Measurements from ENCODE around the gene TCF12.
"Not testable (repeated sequence)": the region's sequence is repeated elsewhere in the genome, so short reads cannot be mapped to it uniquely, and the experiment has no call there.

Gene TCF12

DNA sequence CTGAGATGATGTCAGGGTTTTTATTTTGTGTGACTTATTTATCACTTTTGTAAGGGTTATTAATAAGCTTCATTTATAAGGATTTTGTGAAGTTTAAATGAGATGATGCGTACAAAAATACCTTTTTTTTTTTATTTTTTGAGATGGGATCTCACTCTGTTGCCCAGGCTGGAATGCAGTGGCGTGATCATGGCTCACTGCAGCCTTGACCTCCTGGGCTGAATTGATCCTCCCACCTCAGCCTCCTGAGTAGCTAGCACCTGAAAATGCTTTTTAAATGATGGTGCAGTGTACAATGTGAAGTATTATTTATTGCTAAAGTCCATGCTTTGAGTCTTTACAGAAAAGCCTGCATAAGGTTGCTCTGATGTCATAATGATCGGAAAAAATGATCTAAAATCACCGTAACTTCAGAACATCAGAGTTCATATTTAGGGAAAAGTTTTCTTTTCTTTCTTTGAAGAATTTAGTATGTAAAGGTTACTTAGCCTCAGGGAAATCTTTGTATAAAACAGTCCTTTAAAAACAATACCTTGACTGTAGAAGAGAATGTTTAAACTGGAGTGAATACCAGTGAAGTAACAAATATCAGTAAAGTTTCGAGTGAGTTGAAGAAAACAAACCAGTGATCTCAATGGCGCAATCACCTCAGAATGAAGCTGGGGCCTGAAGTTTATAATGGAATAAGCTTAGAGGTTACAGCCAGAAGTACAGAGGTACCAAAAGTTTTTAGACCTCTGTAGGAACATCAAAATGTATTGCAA lies 29.7 kb downstream of the TCF12 start:
- no peak for DNase-seq (ENCODE audit: low spot score)

DNA sequence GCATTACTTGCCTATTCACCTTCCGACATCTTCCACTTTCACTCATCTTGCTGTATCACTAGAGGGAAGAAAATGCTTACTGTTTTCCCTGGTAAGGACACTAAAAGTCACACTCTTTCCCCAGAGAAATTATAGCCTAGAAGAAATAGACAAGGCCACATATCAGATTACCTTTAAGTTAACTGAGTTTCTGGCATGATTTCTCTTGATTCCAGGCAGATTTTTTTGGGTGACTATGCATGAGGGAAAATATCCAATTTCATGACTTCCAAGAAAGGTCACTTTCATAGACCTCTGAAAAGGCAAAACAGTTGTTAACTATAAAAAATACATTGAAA lies 30.3 kb downstream of the TCF12 start:
- no peak for DNase-seq (ENCODE audit: low spot score)

DNA sequence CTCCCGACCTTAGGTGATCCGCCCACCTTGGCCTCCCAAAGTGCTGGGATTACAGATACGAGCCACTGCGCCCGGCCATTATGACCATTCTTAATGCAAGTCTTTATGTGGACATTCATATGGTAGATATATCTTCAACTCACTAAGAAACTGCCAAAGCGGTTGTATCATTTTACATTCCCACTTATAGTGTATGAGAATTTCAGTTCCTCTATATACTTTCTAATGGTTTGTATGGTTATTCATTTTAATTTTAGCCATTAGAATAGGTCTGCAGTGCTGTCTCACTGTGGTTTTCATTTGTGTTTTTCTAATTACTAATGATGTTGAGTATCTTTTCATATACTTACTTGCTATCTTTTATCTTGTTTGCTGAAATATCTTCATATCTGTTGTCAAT lies 32.5 kb downstream of the TCF12 start:
- no peak for DNase-seq (ENCODE audit: low spot score)

DNA sequence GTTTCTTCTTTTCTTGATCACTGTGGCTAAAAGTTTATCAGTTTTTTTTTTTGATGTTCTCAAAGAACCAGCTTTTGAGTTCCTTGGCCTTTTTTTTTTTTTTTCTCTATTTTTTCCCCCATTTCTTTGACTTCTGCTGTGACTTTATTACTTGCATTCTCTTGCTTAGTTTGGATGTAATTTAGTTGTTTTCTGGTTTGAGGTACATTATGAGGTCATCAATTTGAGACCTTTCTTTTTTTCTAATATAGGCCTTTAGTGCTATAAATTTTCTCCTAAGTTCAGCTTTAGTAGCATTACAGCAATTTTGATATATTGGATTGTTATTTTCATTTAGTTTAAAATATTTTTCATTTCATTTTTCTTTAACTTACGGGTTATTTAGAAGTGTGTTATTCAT lies 35.3 kb downstream of the TCF12 start:
- DNase-seq (ENCODE audit: low spot score): no peak

DNA sequence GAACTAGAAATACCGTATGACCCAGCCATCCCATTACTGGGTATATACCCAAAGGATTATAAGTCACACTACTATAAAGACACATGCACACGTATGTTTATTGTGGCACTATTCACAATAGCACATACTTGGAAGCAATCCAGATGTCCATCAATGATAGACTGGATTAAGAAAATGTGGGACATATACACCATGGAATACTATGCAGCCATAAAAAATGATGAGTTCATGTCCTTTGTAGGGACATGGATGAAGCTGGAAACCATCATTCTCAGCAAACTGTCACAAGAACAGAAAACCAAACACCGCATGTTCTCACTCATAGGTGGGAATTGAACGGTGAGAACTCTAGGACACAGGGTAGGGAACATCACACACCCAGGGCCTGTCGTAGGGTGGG lies 36.6 kb downstream of the TCF12 start:
- not testable (repeated sequence) for DNase-seq (ENCODE audit: low spot score)

DNA sequence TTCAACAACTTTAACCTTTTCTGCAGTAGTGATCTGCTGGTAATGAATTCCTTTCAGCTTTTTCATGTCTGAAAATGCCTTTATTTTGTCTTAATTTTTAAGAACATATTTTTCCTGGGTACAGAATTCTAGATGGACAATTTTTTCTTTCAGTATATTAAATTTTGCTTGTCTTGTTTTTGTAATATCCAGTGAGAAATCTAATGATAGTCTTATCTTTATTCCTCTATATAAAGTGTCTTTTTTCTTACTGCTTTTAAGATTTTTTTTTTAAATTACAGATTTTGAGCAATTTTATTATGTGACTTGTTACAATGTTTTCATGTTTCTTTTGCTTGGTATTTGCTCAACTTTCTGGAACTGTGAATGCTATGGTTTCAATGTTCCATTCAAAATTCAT lies 38.1 kb downstream of the TCF12 start:
- DNase-seq (ENCODE audit: low spot score): no peak

DNA sequence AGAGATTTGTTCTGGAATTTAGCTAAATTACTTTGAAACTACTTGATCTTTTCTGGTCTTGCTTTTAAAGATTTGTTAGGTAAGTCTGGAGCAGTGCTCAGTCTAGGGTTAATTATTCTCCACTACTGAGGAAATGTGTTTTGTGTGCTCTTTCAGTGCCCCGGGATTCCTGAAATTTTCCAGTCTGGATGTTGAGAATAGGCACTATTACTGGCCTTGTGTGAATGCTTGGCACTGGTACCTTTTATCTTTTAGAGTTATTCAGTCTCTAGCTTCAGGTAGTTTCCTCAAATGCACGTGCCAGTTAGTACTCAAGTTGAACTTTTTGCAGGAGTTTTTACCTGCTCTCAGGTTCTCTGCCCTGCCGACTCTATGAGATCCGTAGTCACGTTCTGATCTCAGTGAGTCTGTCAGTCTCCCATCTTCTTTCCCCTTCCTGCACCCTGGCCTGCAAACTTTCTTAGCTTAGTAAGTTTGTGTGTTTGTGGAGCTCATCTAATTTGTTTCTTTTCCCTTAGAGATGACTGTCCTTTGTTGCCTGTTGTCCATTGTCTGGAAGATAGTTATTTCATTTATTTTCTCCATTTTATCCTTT lies 39.5 kb downstream of the TCF12 start:
- DNase-seq (ENCODE audit: low spot score): no peak

DNA sequence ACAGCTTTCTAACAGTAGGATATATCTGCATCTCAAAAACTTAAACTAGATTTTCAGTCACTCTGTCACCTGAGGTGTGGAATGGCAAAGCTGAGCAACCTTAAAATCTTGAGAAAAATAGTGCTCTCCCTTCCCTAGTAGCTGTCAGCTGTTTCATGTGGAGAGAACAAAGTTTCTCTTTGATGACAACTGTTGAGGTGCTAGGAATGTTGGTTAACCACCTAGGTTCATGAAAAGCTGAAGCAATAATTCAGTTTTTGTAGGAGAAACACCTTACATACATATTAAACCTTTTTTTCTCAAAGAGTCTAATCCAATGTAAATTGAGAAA lies 40.8 kb downstream of the TCF12 start:
- no peak for DNase-seq (ENCODE audit: low spot score)

DNA sequence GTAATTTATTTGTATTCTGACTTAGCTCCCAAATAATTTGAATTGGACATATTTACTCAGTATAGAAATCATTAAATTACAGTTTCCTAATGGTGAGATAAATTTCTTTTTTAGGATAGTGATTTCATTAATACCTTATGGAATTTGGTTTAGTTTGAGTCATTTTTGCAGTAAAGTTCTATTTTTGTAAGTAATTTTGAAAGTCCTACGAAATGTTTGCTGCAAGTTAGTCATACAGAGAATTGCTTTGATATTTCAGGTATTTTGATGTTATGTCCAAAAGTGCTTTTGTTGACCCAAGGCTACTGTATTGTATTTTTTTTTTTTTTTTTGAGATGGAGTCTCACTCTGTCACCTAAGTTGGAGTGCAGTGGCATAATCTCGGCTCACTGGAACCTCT lies 41.7 kb downstream of the TCF12 start:
- DNase-seq (ENCODE audit: low spot score): no peak

DNA sequence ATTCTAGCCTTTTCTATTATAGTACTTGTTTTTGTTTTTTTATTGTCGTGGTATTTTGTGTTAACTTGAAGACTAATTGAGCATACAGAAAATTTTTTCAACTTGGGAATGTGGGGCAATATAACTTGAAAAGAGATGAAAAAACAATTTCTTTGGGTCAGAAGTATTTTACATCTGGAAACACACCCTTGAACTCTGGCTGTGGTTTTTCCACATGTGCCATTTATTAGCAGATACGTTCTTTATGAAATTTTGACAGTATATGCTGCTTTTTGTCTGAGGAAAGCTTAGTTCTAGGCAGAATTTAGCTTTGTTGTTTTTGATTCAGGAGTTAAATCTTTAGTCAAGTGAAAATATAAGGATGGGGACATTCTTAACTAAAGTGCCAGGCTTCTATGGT lies 44.7 kb downstream of the TCF12 start:
- no peak for DNase-seq (ENCODE audit: low spot score)

DNA sequence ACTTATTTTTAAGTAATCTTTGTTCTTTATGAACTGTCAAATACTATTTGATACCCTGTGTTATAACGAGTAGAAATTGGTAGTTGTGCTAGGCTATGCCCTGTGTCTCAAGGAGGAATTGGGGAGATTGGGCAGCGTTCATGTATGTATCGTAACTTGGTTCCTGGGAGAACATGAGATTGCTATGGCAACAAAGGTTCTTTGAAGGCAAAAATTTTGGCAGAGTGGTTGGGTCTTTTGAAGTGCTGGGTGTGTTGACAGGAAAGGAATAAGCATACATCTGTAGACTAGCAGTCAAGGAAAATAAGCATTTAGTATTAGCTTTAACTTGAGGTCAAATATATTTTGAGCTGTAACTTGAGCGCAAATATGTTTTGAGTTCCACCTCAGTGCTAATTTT lies 45.3 kb downstream of the TCF12 start:
- peak; percentile 26 for DNase-seq (ENCODE audit: low spot score)

DNA sequence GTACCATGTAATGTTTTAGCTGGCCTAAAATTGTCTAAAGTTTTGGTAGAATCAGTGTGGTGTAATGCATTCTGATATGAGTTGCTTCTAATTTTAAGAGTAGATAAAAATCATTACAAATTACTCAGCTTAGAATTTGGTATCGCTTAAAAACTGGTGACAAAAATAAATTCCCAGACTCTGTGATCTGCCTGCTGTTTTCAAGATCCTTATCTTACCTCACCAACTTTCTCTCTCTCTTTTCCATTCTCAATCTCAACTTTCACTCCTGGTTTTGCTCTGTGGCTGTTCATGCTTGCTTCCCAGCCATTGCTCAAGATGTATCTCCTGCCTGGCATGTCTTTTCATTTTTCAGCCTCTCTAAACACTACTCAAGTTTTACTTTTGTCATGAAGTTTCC lies 45.7 kb downstream of the TCF12 start:
- no peak for DNase-seq (ENCODE audit: low spot score)

DNA sequence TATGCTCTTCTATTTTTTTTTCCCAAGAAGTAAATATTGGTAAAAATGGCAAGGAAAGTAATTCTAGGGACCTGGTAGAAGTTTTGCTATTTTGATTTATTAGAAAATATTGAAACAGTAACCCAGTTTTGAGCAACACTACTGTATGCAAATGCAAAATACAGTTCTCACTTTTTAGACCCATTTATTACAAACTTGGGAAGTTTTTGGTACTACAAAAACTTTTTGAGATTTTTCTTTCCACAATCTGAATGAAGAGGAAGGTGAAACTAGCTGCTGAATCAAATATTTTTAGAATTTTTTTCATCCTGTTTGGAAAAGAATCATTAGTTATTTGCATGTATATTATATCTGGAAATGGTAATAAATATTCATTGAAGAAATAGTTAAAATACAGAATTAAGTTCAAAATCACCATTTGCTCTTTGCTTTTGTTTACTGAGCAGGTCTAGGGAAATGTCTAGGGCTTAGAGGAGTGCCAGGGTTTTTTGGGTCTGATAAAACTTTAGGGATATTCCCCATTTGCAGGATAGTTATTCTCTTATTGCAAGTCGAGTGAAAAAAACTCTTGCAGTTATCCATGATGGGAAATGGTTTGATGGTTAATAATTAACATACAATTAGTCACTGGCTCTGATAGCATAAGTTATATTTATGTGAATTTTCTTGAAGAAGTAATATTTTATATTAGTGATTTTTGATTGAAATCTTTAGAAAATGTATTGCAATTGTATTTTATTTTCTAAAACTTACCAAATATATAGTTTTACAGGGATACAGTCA lies 47.0 kb downstream of the TCF12 start:
- DNase-seq (ENCODE audit: low spot score): no peak

DNA sequence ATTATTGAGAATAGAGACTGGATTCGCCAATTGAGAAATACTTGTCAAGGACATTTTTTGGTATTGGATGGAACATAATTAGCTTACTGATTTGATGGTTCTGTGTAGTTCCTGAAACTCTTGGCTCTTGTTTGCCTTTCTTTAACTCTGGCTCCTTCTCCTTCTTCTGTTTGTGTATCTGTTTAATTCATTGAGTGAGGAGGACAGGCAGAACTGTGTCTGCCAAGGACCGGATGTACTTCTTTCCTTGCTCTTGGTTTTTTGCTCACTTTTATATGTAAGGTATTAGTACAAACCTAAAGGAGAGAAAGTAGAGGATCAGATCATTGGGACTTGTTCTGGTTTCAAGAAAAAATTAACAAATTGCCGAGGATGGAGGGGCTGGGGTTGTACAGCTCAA lies 48.9 kb downstream of the TCF12 start:
- DNase-seq (ENCODE audit: low spot score): no peak

DNA sequence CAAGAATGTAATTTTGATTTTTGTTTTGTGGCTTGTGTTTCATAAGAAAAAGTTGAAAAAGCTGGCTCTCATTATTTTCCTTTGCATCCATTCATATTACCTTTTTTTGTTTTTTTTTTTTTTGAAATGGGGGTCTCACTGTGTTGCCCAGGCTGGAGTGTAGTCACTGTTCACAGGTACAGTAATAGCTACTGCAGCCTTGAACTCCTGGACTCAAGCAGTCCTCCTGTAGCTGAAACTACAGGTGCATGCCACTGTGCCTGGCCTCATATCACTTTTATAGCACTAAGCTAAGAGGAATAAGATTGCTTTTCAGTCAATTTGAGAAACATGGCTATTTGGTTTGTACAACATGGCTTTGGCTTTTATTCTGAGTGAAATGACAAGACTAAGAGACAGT lies 49.8 kb downstream of the TCF12 start:
- DNase-seq (ENCODE audit: low spot score): no peak

DNA sequence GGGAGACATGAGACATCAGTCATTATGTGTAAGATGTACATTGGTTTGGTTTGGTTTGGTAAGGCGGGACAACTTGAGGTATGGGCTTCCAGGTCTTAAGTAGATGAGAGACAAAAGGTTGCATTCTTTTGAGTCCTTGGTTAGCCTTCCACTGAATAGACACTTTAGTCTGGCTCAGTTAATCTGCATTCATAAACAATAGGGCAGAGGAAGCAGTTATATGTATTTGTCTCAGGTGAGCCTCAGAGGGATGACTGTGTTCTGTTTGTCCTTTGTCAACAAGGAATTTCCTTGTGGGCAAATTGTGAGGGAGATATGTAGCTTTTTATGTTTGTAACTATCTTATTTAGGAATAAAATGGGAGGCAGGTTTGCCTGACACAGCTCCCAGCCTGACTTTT lies 50.4 kb downstream of the TCF12 start:
- no peak for DNase-seq (ENCODE audit: low spot score)

DNA sequence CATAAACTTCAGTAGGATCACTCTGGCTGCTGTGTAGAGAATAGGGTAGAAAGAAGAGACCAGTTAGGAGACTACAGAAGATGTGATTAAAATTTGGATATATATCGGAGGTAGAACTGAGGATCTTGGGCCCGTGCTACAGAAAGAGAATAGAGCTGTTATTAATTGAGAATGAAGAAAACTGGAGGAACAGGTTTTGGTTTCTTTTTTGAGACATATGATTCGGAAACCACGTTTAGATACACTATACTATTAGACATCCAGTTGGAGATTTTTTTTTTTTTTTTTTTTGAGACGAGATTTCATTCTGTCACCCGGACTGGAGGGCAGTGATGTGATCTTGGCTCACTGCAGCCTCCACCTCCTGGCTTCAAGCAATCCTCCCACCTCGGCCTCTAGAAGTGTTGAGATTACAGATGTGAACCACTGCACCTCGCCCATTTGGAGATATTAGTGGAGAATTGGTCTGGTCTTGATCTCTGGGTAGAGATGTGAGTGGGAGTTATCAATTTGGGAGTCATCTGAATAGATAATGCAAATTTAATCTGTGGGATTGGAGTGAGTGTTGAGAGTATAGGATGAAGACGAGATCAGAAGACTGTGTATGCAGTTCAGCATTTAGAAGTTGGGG lies 50.9 kb downstream of the TCF12 start:
- no peak for DNase-seq (ENCODE audit: low spot score)

DNA sequence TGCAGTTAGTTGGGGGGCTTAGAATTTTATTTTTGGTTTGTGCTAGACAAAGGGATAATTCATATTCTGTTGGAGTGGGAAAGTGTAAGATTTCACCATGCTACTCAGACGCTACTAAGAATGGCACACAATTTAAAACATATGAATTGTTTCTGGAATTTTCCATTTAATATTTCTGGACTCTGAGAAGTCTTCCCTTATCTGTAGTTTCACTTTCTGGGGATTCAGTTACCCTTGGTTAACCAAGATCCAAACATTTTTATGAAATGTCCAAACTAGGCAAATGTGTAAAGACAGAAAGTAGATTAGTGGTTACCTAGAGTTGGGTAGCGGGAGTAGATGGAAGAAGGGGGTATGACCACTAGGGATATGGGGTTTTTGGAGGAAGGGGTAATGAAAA lies 53.1 kb downstream of the TCF12 start:
- no peak for DNase-seq (ENCODE audit: low spot score)

DNA sequence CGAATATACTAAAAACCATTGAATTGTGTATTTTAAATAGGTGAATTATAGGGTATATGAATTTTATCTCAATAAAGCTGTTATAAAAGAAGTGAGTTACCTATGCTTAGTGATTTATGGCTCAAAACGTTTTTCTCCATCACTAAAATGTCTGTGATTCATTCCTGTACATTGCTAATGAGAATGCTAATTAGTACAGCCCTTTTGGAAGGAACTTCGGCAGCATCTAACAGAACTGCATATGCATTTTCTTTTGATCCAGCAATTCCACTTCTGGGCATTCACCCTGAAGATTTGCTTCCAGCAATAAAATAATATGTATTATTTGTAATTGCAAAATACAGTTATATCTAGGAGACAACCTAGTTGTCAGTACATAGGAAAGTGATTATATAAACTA lies 53.6 kb downstream of the TCF12 start:
- no peak for DNase-seq (ENCODE audit: low spot score)

DNA sequence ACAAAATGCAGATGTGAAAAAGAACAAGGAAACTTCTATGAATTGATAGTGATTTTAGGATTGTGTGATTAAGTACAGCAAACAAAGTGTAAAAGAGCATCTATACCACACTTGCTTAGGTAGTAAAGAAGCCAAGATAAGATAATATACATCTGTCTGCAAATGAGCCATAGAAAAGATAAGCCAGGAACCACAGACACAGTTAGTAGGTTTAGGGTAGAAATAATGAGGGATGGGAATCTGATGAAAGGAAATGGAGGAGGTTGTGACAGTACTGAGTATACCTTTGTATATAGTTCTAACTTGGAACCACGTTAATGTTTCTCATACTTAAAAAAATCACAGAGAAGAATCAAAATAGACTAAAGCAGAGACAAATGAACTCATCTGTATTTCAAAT lies 54.0 kb downstream of the TCF12 start:
- no peak for DNase-seq (ENCODE audit: low spot score)

DNA sequence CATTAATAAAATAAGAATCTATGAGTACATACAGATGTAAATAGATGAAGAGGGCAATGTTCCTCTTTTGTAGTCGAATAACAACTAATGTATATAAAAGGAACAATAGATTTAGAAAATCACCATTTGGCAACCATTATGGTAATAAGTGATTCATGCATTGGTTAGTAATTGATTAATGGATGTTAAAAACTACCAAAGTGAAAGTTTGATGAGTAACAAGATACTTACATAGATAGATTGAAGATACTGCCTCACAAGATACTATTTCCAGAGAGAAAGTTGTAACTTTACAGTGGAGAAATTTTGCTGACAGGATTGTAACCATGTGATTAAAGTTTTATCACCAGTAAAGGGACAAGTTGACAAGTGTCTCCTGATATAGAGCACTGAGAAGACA lies 55.0 kb downstream of the TCF12 start:
- no peak for DNase-seq (ENCODE audit: low spot score)

DNA sequence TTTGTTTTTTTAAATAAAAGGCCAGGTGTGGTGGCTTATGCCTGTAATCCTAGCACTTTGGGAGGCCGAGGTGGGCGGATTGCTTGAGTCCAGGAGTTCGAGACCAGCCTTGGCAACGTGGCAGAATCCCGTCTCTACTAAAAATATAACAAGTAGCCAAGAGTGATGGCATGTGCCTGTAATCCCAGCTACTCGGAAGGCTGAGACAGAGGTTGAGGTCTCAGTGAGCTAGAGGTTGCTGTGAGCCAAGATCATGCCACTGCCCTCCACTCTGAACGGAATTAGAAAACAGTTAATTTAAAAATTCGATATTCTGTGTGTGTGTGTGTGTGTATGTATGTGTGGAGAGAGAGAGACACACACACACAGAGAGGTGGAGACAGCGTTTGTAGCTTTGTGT lies 58.8 kb downstream of the TCF12 start:
- DNase-seq (ENCODE audit: low spot score): no peak
